Transverse colon (tissue), 4 donors: Measurements from ENCODE around the gene JAKMIP1. TPM values are rescaled to one million over a fixed set of nuclear protein-coding genes. Genes with fewer than 3 reads are reported as not detected.

Source experiments
- DNase-seq: peaks from one replicate; pipeline ENCODE4 v3.0.0-alpha.2; 2019
- H3K27ac ChIP-seq, 4 donors: fragments of 200-600 bp; sonication (generic); 2 replicates each; pipeline ENCODE4 v1.5.1; 2016 to 2018; ENCODE audit warnings: inconsistent platforms in 4 of 4
- H3K27me3 ChIP-seq: fragments of 200-600 bp; sonication (generic); 2 replicates; pipeline ENCODE4 v1.5.1; 2017; ENCODE audit warnings: inconsistent platforms
- H3K36me3 ChIP-seq, 4 donors: fragments of 200-600 bp; sonication (generic); 2 replicates each; pipeline ENCODE4 v1.5.1; 2017 to 2019; ENCODE audit warnings: inconsistent platforms in 4 of 4
- H3K4me1 ChIP-seq, 4 donors: fragments of 200-600 bp; sonication (generic); 2 replicates each; pipeline ENCODE4 v1.5.1; 2017 to 2020; ENCODE audit warnings: inconsistent platforms in 4 of 4
- H3K4me3 ChIP-seq, 4 donors: fragments of 200-600 bp; sonication (generic); 1 replicate in 1 of 4; 2 replicates in 3 of 4; pipeline versions ENCODE4 v1.5.1 to v1.6.1; 2017 to 2019; ENCODE audit warnings: inconsistent platforms in 4 of 4
- H3K9me3 ChIP-seq, 2 donors: fragments of 200-600 bp; sonication (generic); 2 replicates each; pipeline ENCODE4 v1.5.1; 2017 to 2019; ENCODE audit warnings: inconsistent platforms in 2 of 2
- EP300 ChIP-seq: sonication (generic); formaldehyde crosslinking; IDR thresholded peaks from one replicate; pipeline ENCODE4 v1.6.1; 2017; ENCODE audit warnings: antibody characterized with exemption, low read depth
- POLR2A ChIP-seq: fragments of 450-650 bp; IDR thresholded peaks from one replicate; pipeline ENCODE4 v1.6.1; 2016; ENCODE audit warnings: antibody characterized with exemption, mild to moderate bottlenecking, moderate library complexity
- POLR2AphosphoS5 ChIP-seq, 3 donors: sonication (generic); formaldehyde crosslinking; IDR thresholded peaks; one replicate each; pipeline ENCODE4 v1.6.1; 2016; ENCODE audit warnings: antibody characterized with exemption in 3 of 3
- WGBS, 2 donors: methylation state at CpG; one replicate each; pipeline ENCODE4 v1.1.5; 2018; ENCODE audit warnings: low coverage in 1 of 2; 5-methylcytosine and 5-hydroxymethylcytosine counted together
- in situ Hi-C, 4 donors: fragments of 200-750 bp; cut with MboI; loops; one replicate each; pipeline versions ENCODE4 v1.15.0 to v1.15.1; 2017; ENCODE audit warnings: low sequenced_read_pairs in 3 of 4, low pct_ligation_motif_present in 1 of 4, low pct_unique_long_range_greater_than_20kb in 1 of 4
- intact Hi-C: fragments of 100-400 bp; cut with DNase I; formaldehyde crosslinking; loops from one replicate; pipeline ENCODE4 v1.15.1; 2023; ENCODE audit warnings: low total_unique reads
- total RNA-seq, 4 donors: library from RNA; depleted of rRNA; stranded (reverse); fragments of >200 nt; gene quantifications; one replicate each; pipeline ENCODE4 v1.1.0, GENCODE V29; 2016
- TF ChIP-seq, protein P1 (sequence below), 5 experiments: fragments of 200-600 bp in 3 of 5; fragments of 450-650 bp in 2 of 5; sonication (generic) in 3 of 5; IDR thresholded peaks; 1 replicate in 2 of 5; 2 replicates in 3 of 5; pipeline ENCODE4 v1.5.1; 2016 to 2017; ENCODE audit warnings: antibody characterized with exemption in 5 of 5, inconsistent platforms in 3 of 5, mild to moderate bottlenecking in 2 of 5, moderate library complexity in 1 of 5

Gene JAKMIP1
- total RNA-seq, 4 donors from 2014 or later = 1.2 to 1.7 TPM; not detected in 2

DNA sequence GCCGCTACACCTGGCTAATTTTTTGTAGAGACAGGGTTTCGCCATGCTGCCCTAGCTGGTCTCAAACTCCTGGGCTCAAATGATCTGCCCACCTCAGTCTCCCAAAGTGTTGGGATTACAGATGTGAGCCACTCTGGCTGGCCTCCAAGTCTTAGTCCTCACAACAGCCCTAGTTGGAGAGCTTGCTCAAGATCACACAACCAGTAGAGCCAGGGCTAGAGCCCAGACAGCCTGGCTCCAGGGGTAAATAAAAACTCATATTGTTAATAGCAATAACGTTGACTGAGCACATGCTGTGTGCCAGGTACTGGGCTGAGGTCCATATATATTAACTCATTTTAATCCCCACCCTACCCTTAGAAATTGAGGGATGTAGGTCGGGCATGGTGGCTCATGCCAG is 7.3 kb upstream of the JAKMIP1 start:
- whole genome bisulfite sequencing, 2 donors = 75% methylated on average over 4 of the region's 4 CpGs; no CpG with 5 or more reads in 1 of the 2 donors
- TF ChIP-seq POLR2AphosphoS5 (IDR thresholded peaks at IDR 0.05) = no peak
- Histone ChIP-seq H3K27me3 (no peaks in the 10 kb centered on the region), H3K9me3 (no peaks in the 10 kb centered on the region), H3K4me1 (no peaks in the 10 kb centered on the region), H3K4me3 (no peak overlapping the region), H3K27ac (no peak overlapping the region), H3K36me3 (no peaks in the 10 kb centered on the region)
- intact Hi-C loops (no loop called here), in situ Hi-C loops (no loop called here)
- no peak for DNase-seq

DNA sequence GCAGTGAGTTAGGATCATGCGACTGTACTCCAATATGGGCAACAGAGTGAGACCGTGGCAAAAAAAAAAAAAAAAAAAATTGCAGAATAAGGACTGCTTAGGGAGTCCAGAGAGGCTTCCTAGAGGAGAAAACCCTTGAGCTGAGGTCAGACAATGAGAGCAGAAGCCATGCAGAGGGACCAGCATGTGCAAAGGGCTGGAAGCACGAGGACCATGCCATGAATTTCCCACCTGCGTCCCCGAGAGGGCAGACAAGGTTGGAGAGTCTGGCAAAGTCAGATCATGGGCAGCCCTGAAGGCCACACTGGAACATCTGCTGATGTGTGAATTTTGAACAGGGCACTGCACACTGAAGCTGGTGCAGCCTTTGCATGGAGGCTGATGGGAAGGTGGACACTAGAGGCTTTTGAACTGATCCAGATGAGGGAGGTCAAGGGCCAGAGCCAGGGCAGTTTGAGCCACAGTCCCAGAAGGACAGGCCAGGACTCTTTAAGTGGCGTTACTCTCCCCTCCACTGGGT is 6.5 kb upstream of the JAKMIP1 start:
- WGBS, 2 donors = 66 to 77% methylated on average over 6 of the region's 6 CpGs
- Histone ChIP-seq H3K9me3 (no peaks in the 10 kb centered on the region), H3K4me3 (no peak overlapping the region), H3K27me3 (no peaks in the 10 kb centered on the region), H3K36me3 (no peaks in the 10 kb centered on the region), H3K4me1 (no peaks in the 10 kb centered on the region), H3K27ac (no peak overlapping the region)
- in situ Hi-C loops (no loop called here), intact Hi-C loops (no loop called here)
- no peak for DNase-seq
- TF ChIP-seq, protein P1, sequence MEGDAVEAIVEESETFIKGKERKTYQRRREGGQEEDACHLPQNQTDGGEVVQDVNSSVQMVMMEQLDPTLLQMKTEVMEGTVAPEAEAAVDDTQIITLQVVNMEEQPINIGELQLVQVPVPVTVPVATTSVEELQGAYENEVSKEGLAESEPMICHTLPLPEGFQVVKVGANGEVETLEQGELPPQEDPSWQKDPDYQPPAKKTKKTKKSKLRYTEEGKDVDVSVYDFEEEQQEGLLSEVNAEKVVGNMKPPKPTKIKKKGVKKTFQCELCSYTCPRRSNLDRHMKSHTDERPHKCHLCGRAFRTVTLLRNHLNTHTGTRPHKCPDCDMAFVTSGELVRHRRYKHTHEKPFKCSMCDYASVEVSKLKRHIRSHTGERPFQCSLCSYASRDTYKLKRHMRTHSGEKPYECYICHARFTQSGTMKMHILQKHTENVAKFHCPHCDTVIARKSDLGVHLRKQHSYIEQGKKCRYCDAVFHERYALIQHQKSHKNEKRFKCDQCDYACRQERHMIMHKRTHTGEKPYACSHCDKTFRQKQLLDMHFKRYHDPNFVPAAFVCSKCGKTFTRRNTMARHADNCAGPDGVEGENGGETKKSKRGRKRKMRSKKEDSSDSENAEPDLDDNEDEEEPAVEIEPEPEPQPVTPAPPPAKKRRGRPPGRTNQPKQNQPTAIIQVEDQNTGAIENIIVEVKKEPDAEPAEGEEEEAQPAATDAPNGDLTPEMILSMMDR (IDR thresholded peaks at IDR 0.05) = no peak
- TF ChIP-seq POLR2A (no peak), EP300 (no peak), POLR2AphosphoS5 (IDR thresholded peaks at IDR 0.05) (no peak)

DNA sequence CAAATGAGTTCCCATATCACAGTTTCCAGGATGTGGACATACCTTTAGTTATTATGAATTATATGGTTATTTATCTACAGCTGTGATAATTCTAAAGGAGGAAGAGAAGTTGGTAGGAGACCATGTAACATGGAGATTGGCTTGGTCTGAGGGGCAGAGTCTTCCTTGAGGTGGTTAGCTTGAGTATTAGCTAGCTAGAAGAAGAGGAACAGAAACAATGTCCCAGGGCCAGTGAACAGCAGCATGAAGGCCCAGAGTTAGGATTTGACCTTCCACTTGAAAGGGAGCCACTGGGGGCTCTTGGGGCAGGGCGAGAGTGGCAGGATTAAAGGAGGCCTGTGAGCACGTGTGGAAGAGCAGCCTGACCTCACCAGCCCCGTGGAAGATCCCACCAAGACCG is 5.6 kb upstream of the JAKMIP1 start:
- H3K27me3 ChIP-seq = peaks cover 4% of the 10 kb centered on the region
- H3K9me3 ChIP-seq = no peaks in the 10 kb centered on the region
- TF ChIP-seq, protein P1 (IDR thresholded peaks at IDR 0.05) = no peak
- TF ChIP-seq POLR2A (no peak), POLR2AphosphoS5 (IDR thresholded peaks at IDR 0.05) (no peak), EP300 (no peak)
- in situ Hi-C loops = no loop called here
- no peak for DNase-seq
- no peak overlapping the region for H3K27ac ChIP-seq
- WGBS, 2 donors = 81 to 100% methylated on average over 1 to 4 of the region's 4 CpGs
- no peaks in the 10 kb centered on the region for H3K36me3 ChIP-seq
- H3K4me3 ChIP-seq = no peak overlapping the region
- no peaks in the 10 kb centered on the region for H3K4me1 ChIP-seq
- intact Hi-C loops = no loop called here

DNA sequence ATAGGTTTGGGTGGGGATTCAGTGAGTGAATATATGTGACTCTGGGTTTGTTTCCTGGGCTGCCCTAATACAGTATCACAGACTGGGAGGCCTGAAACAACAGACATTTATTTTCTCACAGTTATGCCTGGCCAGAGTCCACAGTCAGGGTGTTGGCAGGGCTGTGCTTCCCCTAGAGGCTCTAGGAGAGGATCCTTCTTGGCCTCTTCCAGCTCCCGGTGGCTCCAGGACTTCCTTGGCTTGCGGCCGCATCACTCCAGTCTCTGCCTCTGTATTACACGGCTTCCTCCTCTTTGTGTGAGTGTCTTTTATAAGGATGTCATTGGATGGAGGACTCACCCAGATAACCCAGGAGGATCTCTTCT is 5.2 kb upstream of the JAKMIP1 start:
- H3K27me3 ChIP-seq = peaks cover 8% of the 10 kb centered on the region
- DNase-seq = no peak
- no peaks in the 10 kb centered on the region for H3K4me1 ChIP-seq
- no peaks in the 10 kb centered on the region for H3K9me3 ChIP-seq
- no peaks in the 10 kb centered on the region for H3K36me3 ChIP-seq
- TF ChIP-seq, protein P1 (IDR thresholded peaks at IDR 0.05) = no peak
- TF ChIP-seq POLR2A = no peak
- no peak for TF ChIP-seq EP300
- TF ChIP-seq POLR2AphosphoS5 (IDR thresholded peaks at IDR 0.05) = no peak
- intact Hi-C loops = no loop called here
- H3K27ac ChIP-seq = no peak overlapping the region
- in situ Hi-C loops = no loop called here
- WGBS, 2 donors = 69% methylated on average over 4 of the region's 4 CpGs; no CpG with 5 or more reads in 1 of the 2 donors
- no peak overlapping the region for H3K4me3 ChIP-seq
